Heart right ventricle (tissue), 16 donors: ENCODE results near the gene HES7. TPM values are rescaled to one million over a fixed set of nuclear protein-coding genes. Genes with fewer than 3 reads are reported as not detected.

Source experiments
- ATAC-seq, 8 donors: fragments of 200-7000 bp; cut with Tn5 transposase; one replicate each; pipeline ENCODE4 v1.9.1; 2020; ENCODE audit warnings: mild to moderate bottlenecking in 8 of 8, moderate library complexity in 8 of 8, moderate number of reproducible peaks in 1 of 8
- DNase-seq, 2 donors: peaks; one replicate each; pipeline ENCODE4 v3.0.0-alpha.2; 2020
- H3K27ac ChIP-seq, 10 donors: fragments of 200-600 bp; sonication (generic) in 2 of 10; one replicate each; pipeline versions ENCODE4 v1.5.0 to v1.8.0; 2020 to 2022; ENCODE audit warnings: mild to moderate bottlenecking in 3 of 10
- H3K27me3 ChIP-seq, 7 donors: fragments of 200-600 bp; one replicate each; pipeline ENCODE4 v1.8.0; 2021 to 2022; ENCODE audit warnings: mild to moderate bottlenecking in 2 of 7
- H3K36me3 ChIP-seq, 9 donors: fragments of 200-600 bp; sonication (generic) in 1 of 9; one replicate each; pipeline versions ENCODE4 v1.5.0 to v1.8.0; 2020 to 2022; ENCODE audit warnings: mild to moderate bottlenecking in 2 of 9
- H3K4me1 ChIP-seq, 9 donors: fragments of 200-600 bp; sonication (generic) in 1 of 9; one replicate each; pipeline versions ENCODE4 v1.5.0 to v1.8.0; 2020 to 2022; ENCODE audit warnings: mild to moderate bottlenecking in 4 of 9
- H3K4me3 ChIP-seq, 10 donors: fragments of 200-600 bp; sonication (generic) in 2 of 10; one replicate each; pipeline versions ENCODE4 v1.5.0 to v1.8.0; 2020 to 2022; ENCODE audit warnings: mild to moderate bottlenecking in 7 of 10, moderate library complexity in 2 of 10
- H3K9me3 ChIP-seq, 11 donors: fragments of 200-600 bp in 10 of 11; sonication (generic) in 2 of 11; one replicate each; pipeline versions ENCODE4 v1.5.0 to v1.8.0; 2013 to 2022; ENCODE audit warnings: mild to moderate bottlenecking in 2 of 11, control low read depth in 1 of 11, moderate library complexity in 1 of 11
- WGBS, 2 donors: extraction: QIAGEN DNeasy Blood & Tissue Kit; methylation state at CpG; one replicate each; pipeline ENCODE4 v1.1.7; 2013; ENCODE audit warnings: inconsistent platforms in 1 of 2; 5-methylcytosine and 5-hydroxymethylcytosine counted together
- intact Hi-C, 10 donors: fragments of 100-400 bp; cut with DNase I; formaldehyde crosslinking; loops; one replicate each; pipeline versions ENCODE4 v1.11.1 to v1.14.2; 2022
- polyA plus RNA-seq, 2 donors: library from polyadenylated mRNA; stranded (reverse); fragments of 200-250 nt; gene quantifications; one replicate each; pipeline ENCODE4 v1.2.3, GENCODE V29; 2013
- total RNA-seq, 10 donors: library from RNA; stranded (reverse); fragmentation: NEBNext Ultra II Directional in 3 of 10; extraction: Animal tissue kit (Norgen Biotek cat#: 25700) in 3 of 10; gene quantifications; one replicate each; pipeline versions ENCODE4 v1.2.1 to v1.2.4, GENCODE V29; 2021 to 2023
- TF ChIP-seq, protein P1 (sequence below), 9 donors: fragments of 200-600 bp; sonication (generic) in 2 of 9; IDR thresholded peaks; one replicate each; pipeline versions ENCODE4 v1.5.0 to v1.8.0; 2021 to 2022; ENCODE audit warnings: antibody characterized with exemption in 9 of 9, mild to moderate bottlenecking in 5 of 9, moderate library complexity in 1 of 9
- donor health status: Arrhythmogenic right ventricular cardiomyopathy.
- donor health status: ischemic (EF 13 %, LVEDD 7.1; RV severe dilation, severe dysfunction).
- donor health status: healthy with polysubstance abuse.
- donor health status: DM: no; HTN: yes; CAD: no.
- donor health status: DM: no; HTN: no; CAD: no.
- donor health status: ischemic (EF 25% LVEDD 6.9; RV normal size, moderate dysfunction).
- donor health status: ischemic (EF 25% LVEDD 5.7; RV mildly dilated, moderate dysfunction).
- donor health status: healthy.
- donor health status: DM: yes; HTN: yes; CAD: no.
- donor health status: Ischemic cardiomyopathy.
- donor health status: ischemic (EF 35%, LVEDD 5.7; RV mildly dilated, moderate dysfunction).
- donor health status: nonischemic (EF 11% LVEDD 7.7; RV severe dilation, severe dysfunction).
- donor health status: DM: yes; HTN: yes; CAD: no.
- donor health status: PGD.
- donor health status: ischemic (EF 29% LVEDD 5.4; RV normal size, mild dysfunction).
- donor health status: nonischemic (EF 23%, LVEDD 6.1; RV moderate dilation, normal function).

The HES7 gene
- total and polyA plus RNA-seq, 12 donors: 0.17 to 1.5 (median 0.42) TPM; not detected in 5

DNA sequence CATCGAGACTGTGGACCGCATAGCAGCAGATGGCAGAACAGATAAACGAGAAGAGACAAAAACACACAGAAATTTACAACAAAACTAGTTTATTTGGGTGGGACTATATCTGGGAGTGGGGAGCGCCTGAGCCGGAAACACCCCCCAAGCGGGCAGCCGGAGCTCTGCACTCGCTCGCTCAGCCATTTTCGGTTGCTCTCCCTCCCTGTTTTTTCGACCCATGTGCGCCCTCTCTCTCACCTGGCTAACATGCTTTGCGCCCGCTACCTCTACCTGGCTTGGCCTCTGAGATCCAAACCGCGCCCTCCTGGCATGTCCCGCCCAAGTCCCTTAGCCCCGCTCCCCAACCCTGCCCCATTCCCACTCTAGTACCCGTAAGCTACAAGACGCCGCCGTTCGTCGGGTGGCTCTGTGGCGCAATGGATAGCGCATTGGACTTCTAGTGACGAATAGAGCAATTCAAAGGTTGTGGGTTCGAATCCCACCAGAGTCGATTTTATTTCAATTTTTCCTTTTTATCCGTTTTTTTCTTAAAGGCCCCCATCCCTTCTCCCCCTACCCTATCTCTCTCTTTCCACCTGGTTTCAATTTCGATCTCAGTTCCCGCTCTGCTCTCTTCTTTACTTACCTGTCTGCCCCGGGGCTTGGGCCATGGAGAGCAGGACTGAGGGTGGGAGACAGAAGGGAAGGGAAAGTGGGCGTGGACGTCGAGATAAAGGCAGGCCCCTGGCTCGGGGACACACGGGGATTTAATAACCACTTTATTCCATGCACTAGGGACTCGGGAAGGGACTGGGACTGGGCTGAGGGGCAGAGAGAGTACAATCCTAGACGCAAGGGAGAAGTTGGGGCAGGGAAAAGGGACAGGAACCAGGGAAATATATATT lies 3.1 kb downstream of the HES7 start:
- Histone ChIP-seq H3K36me3 (no peaks in the 10 kb centered on the region), H3K27me3 (peaks cover 0 to 78% (median 29%) of the 10 kb centered on the region in 7 donors), H3K27ac (peak overlapping the region in 2 of 10 donors; percentile 16 to 64), H3K4me1 (peaks cover 32 to 86% (median 72%) of the 10 kb centered on the region in 9 donors), H3K9me3 (no peaks in the 10 kb centered on the region), H3K4me3 (peak overlapping the region in 9 of 10 donors; percentile 46 to 91 (median 65))
- peak in 4 of 8 donors; percentile 2 to 32 (median 12) for ATAC-seq
- intact Hi-C loops: loop anchor here in 8 of 10 donors (1.0 to 10.0 kb wide), 6 partner anchors 34 to 104 kb away; partner anchors contain the start of gene VAMP2 (in 2 of the 8)
- peak; percentile 54 to 56 for DNase-seq
- TF ChIP-seq, protein P1, sequence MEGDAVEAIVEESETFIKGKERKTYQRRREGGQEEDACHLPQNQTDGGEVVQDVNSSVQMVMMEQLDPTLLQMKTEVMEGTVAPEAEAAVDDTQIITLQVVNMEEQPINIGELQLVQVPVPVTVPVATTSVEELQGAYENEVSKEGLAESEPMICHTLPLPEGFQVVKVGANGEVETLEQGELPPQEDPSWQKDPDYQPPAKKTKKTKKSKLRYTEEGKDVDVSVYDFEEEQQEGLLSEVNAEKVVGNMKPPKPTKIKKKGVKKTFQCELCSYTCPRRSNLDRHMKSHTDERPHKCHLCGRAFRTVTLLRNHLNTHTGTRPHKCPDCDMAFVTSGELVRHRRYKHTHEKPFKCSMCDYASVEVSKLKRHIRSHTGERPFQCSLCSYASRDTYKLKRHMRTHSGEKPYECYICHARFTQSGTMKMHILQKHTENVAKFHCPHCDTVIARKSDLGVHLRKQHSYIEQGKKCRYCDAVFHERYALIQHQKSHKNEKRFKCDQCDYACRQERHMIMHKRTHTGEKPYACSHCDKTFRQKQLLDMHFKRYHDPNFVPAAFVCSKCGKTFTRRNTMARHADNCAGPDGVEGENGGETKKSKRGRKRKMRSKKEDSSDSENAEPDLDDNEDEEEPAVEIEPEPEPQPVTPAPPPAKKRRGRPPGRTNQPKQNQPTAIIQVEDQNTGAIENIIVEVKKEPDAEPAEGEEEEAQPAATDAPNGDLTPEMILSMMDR (IDR thresholded peaks at IDR 0.05): peak in 4 of 9 donors; percentile 17 to 34 (median 24)
- 1% methylated on average over 40 of the region's 40 CpGs for WGBS, 2 donors

DNA sequence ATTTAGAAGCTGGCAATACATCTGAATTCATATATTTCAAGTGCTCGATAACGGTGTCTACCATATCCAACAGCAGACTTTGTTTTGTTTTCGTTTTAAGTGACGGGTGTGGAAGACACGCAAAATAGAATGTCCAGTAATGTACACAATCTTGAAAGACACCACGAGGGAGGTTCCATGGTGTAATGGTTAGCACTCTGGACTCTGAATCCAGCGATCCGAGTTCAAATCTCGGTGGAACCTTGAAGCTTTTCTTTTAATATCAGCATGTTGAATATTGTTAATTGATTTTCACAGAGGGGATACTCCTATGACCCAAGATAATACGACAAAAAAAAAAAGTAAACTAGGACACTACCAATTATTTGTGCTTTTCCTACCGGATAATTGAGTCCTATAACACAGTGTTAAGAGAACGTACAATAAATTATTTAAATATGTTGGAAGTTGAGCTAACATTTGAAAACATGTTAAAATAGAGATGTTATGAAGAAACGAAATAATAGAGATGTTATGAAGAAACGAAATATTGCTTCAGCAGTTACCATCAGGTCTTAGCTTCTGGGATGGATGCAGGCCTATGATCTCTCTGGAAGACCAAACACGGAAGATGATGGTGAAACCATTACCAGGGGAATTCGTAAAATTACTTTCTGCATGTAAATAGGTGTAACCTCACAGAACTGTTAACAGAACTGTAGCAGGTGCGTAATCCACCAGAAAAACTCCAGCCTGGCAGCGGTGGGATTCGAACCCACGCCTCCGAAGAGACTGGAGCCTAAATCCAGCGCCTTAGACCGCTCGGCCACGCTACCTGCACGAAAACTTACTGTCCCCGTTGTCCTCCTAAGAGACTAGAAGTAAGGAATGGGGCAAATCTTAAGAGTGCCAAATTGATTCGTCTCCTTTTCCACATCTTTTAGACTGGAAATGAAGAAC lies 4.1 kb downstream of the HES7 start:
- DNase-seq: peak; percentile 75 to 80
- TF ChIP-seq, protein P1 (IDR thresholded peaks at IDR 0.05): no peak
- peak overlapping the region; percentile 33 to 85 (median 67) for H3K27ac ChIP-seq
- intact Hi-C loops: loop anchor here (1.0 to 10.0 kb wide), 16 partner anchors 25 to 177 kb away; partner anchors contain the start of genes VAMP2 (in 2 of the 10) and SLC25A35 (in 1 of the 10)
- peaks cover 25 to 77% (median 63%) of the 10 kb centered on the region in 9 donors for H3K4me1 ChIP-seq
- 0 to 1% methylated on average over 28 of the region's 28 CpGs for WGBS, 2 donors
- H3K9me3 ChIP-seq: no peaks in the 10 kb centered on the region
- H3K4me3 ChIP-seq: peak overlapping the region; percentile 36 to 91 (median 64)
- peaks cover 0 to 79% (median 38%) of the 10 kb centered on the region in 7 donors for H3K27me3 ChIP-seq
- no peaks in the 10 kb centered on the region for H3K36me3 ChIP-seq
- ATAC-seq: peak; percentile 43 to 85 (median 76)

DNA sequence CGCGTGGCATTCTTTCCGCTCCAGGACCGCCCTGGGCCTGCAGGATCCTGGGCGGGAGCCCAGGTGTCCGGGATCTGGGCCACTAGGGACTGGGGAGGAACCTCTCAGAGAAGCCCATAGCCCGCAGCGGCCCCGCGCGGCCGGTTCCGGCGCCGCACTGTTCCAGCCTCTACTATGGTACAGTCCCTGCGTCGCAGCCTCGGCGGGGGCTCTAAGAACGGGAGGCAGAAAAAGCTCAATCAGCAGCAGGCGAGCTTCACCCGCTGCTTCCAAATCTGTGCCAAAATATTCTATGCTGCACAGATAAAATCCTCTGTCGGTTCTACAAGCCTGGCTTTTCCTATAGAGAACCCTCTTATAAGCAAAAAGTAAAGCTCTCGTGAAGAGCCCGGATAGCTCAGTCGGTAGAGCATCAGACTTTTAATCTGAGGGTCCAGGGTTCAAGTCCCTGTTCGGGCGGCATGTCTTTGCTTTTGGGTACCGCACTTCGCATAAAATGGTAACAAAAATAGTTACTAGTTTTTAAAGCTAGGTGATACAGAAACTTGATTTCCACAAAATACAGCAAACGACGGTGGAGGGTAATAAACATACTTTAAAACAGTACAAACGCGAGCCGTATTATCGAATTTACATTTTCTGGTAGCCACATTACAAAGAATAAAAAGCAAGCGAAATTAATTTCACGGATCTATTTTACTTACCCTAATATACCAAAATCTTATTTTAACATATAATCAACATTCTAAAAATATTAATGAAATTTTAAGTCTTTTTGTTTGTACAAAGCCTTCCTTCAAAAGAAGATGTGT lies 4.9 kb downstream of the HES7 start:
- peaks cover 0 to 78% (median 42%) of the 10 kb centered on the region in 7 donors for H3K27me3 ChIP-seq

More for the DNA sequence above, 4.9 kb downstream of the HES7 start:
- 1% methylated on average over 38 of the region's 38 CpGs for WGBS, 2 donors
- H3K9me3 ChIP-seq: no peaks in the 10 kb centered on the region
- peak overlapping the region; percentile 33 to 85 (median 71) for H3K27ac ChIP-seq
- H3K4me1 ChIP-seq: peaks cover 22 to 69% (median 55%) of the 10 kb centered on the region in 9 donors
- TF ChIP-seq, protein P1 (IDR thresholded peaks at IDR 0.05): peak; percentile 74 to 97 (median 89)
- ATAC-seq (peak; percentile 75 to 89 (median 86)), DNase-seq (peak; percentile 89 to 91)
- intact Hi-C loops: loop anchor here in 6 of 10 donors (1.0 to 5.0 kb wide), 10 partner anchors 24 to 178 kb away; partner anchors contain the start of gene SLC25A35 (in 1 of the 6)
- no peaks in the 10 kb centered on the region for H3K36me3 ChIP-seq
- H3K4me3 ChIP-seq: peak overlapping the region; percentile 36 to 91 (median 64)
